ENCODE data around the gene OSBP2. TPM values are rescaled to one million over a fixed set of nuclear protein-coding genes. Genes with fewer than 3 reads are reported as not detected.
A peak's percentile ranks its signal among the peaks of the same experiment; 100 is the strongest.

Gene OSBP2
- total RNA-seq, 1 experiment from 2014 or later = 10.2 TPM

DNA sequence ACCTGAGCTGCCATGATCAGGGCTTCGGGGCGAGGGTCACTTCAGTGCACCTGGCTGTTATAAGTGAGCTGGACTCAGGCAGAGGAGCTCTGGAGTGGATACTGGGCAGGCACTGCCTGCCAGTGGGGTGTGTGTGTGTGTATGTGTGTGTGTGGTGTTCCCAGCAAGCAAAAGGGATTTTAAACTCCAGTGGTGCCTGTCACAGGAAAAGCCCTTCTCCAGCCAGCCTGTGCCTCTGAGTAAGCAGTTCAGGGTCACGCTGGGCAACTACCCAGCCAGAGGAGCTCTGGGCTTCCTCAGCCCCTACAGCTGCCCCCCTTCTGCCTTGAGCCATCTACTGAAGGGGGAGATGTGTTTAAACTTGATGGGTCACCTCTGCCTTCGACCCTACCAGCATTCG is 109.0 kb downstream of the OSBP2 start:
- H3K9me3 ChIP-seq (ENCODE audit: low read length) = no peaks in the 10 kb centered on the region
- H3F3A ChIP-seq (ENCODE audit: low read length, unreplicated experiment) = no peaks in the 10 kb centered on the region
- CTCF ChIA-PET = interaction anchor here (1.6 kb wide), 1 partner anchor 40 kb away, joined by 6 read pairs; no protein-coding TSS in a partner anchor
- POLR2A ChIA-PET (ENCODE audit: unreplicated experiment) = interaction anchor here (0.6 to 1.0 kb wide), 3 partner anchors 26 to 165 kb away, joined by 3 to 4 read pairs (median 3); partner anchors contain the start of gene MORC2
- H3K36me3 ChIP-seq (ENCODE audit: low read depth, low read length) = no peaks in the 10 kb centered on the region
- peak overlapping the region; percentile 92 for H3K4me2 ChIP-seq (ENCODE audit: low read length)
- peaks cover 47% of the 10 kb centered on the region for H3K4me1 ChIP-seq (ENCODE audit: insufficient read depth, low read length)
- TF ChIP-seq EZH2 (IDR thresholded peaks at IDR 0.05; ENCODE audit: low read length, unreplicated experiment) (no peak), EZH2phosphoT487 (IDR thresholded peaks at IDR 0.05; ENCODE audit: borderline replicate concordance, low read length) (no peak), CTCF (conservative IDR thresholded peaks at IDR 0.05; ENCODE audit: low read depth, low read length) (no peak)
- H2AFZ ChIP-seq (ENCODE audit: low read length) = no peak overlapping the region
- BruUV-seq (replicated peaks) = no TSS peak
- intact Hi-C loops (cut with micrococcal nuclease) = loop anchor here (2.0 to 5.0 kb wide), 2 partner anchors 27 to 41 kb away; no protein-coding TSS in a partner anchor
- ATAC-seq (peak; percentile 1), DNase-seq (no peak)
- peak overlapping the region; percentile 96 for H3K27ac ChIP-seq (ENCODE audit: low read length)
- H4K20me1 ChIP-seq (ENCODE audit: low read length) = no peaks in the 10 kb centered on the region
- no peaks in the 10 kb centered on the region for H3K9me2 ChIP-seq (replicated peaks; ENCODE audit: low read length)
- H3K4me3 ChIP-seq (ENCODE audit: low read length) = peak overlapping the region; percentile 63
- peak overlapping the region; percentile 88 for H3K9ac ChIP-seq (ENCODE audit: low read length)
- peaks cover 9% of the 10 kb centered on the region; the same call in 1 of the 2 replicates for H3K79me2 ChIP-seq (ENCODE audit: low read length)
- no peaks in the 10 kb centered on the region for H3K27me3 ChIP-seq (ENCODE audit: low read length)

GRCh38 chr22:30804626-30805025 is 110.0 kb downstream of the OSBP2 start:
- H3K27ac ChIP-seq (ENCODE audit: low read length) = peak overlapping the region; percentile 96; the same call in 1 of the 2 replicates
- no peaks in the 10 kb centered on the region for H3K36me3 ChIP-seq (ENCODE audit: low read depth, low read length)
- peaks cover 9% of the 10 kb centered on the region; the same call in 1 of the 2 replicates for H3K79me2 ChIP-seq (ENCODE audit: low read length)
- H3K9me3 ChIP-seq (ENCODE audit: low read length) = no peaks in the 10 kb centered on the region
- H4K20me1 ChIP-seq (ENCODE audit: low read length) = no peaks in the 10 kb centered on the region
- H3K4me3 ChIP-seq (ENCODE audit: low read length) = no peak overlapping the region
- H2AFZ ChIP-seq (ENCODE audit: low read length) = no peak overlapping the region
- no peaks in the 10 kb centered on the region for H3K9me2 ChIP-seq (replicated peaks; ENCODE audit: low read length)
- POLR2A ChIA-PET (ENCODE audit: unreplicated experiment) = no interaction called here
- TF ChIP-seq EZH2 (IDR thresholded peaks at IDR 0.05; ENCODE audit: low read length, unreplicated experiment) (no peak), CTCF (conservative IDR thresholded peaks at IDR 0.05; ENCODE audit: low read depth, low read length) (no peak), EZH2phosphoT487 (IDR thresholded peaks at IDR 0.05; ENCODE audit: borderline replicate concordance, low read length) (no peak)
- peaks cover 50% of the 10 kb centered on the region for H3K4me1 ChIP-seq (ENCODE audit: insufficient read depth, low read length)
- intact Hi-C loops (cut with micrococcal nuclease) = loop anchor here (5.0 kb wide), 1 partner anchor 42 kb away; no protein-coding TSS in a partner anchor
- ATAC-seq (no peak), DNase-seq (peak; percentile 22)
- H3K9ac ChIP-seq (ENCODE audit: low read length) = no peak overlapping the region
- no peak overlapping the region for H3K4me2 ChIP-seq (ENCODE audit: low read length)
- CTCF ChIA-PET = no interaction called here
- no peaks in the 10 kb centered on the region for H3K27me3 ChIP-seq (ENCODE audit: low read length)
- no peaks in the 10 kb centered on the region for H3F3A ChIP-seq (ENCODE audit: low read length, unreplicated experiment)
- BruUV-seq (replicated peaks) = no TSS peak

DNA sequence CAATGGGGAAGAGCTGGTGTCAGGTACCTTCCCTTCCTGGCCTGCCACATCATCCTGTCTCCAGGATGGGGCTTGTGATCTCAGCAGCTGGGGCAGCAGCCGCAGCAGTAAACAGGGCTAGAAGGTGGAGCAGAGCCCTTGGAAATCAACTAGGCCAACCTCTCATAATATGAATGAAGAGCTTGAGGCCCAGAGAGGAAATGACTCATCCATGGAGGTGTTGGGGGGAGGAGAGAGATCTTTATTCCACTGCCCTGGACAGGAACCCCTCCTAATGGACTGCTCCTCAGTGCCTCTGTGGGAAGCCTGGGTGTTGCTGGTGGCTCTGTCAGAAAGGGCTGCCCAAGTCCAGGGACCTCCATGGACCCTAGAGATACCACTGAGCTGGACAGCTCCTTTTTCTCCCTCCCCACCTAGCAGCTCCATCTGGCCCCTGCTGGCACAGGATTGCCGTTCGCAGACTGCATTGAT is 111.8 kb downstream of the OSBP2 start:
- Histone ChIP-seq H3K9me3 (ENCODE audit: low read length) (no peaks in the 10 kb centered on the region), H3F3A (ENCODE audit: low read length, unreplicated experiment) (no peaks in the 10 kb centered on the region), H3K27me3 (ENCODE audit: low read length) (no peaks in the 10 kb centered on the region), H3K27ac (ENCODE audit: low read length) (peak overlapping the region; percentile 81), H2AFZ (ENCODE audit: low read length) (no peak overlapping the region), H3K9ac (ENCODE audit: low read length) (peak overlapping the region; percentile 35; the same call in 1 of the 2 replicates), H3K4me2 (ENCODE audit: low read length) (peak overlapping the region; percentile 37), H3K79me2 (ENCODE audit: low read length) (peaks cover 9% of the 10 kb centered on the region; the same call in 1 of the 2 replicates), H4K20me1 (ENCODE audit: low read length) (no peaks in the 10 kb centered on the region), H3K4me3 (ENCODE audit: low read length) (no peak overlapping the region), H3K9me2 (replicated peaks; ENCODE audit: low read length) (no peaks in the 10 kb centered on the region), H3K4me1 (ENCODE audit: insufficient read depth, low read length) (peaks cover 50% of the 10 kb centered on the region), H3K36me3 (ENCODE audit: low read depth, low read length) (no peaks in the 10 kb centered on the region)
- BruUV-seq (replicated peaks) = no TSS peak
- DNase-seq (peak; percentile 81), ATAC-seq (peak; percentile 54)
- intact Hi-C loops (cut with micrococcal nuclease) = no loop called here
- POLR2A ChIA-PET (ENCODE audit: unreplicated experiment) = no interaction called here
- TF ChIP-seq EZH2 (IDR thresholded peaks at IDR 0.05; ENCODE audit: low read length, unreplicated experiment) (no peak), CTCF (conservative IDR thresholded peaks at IDR 0.05; ENCODE audit: low read depth, low read length) (no peak), EZH2phosphoT487 (IDR thresholded peaks at IDR 0.05; ENCODE audit: borderline replicate concordance, low read length) (no peak)
- CTCF ChIA-PET = interaction anchor here (0.6 to 0.8 kb wide), 2 partner anchors 124 to 172 kb away, joined by 3 read pairs; no protein-coding TSS in a partner anchor

Data from PC-3 (cell line).